Activated B cell treated with CpG ODN at 0.5 μM for 24 hours (primary cell): ENCODE data around the gene FBXO45. TPM values are rescaled to one million over a fixed set of nuclear protein-coding genes. Genes with fewer than 3 reads are reported as not detected.
"Not testable (repeated sequence)": the region's sequence is repeated elsewhere in the genome, so short reads cannot be mapped to it uniquely, and the experiment has no call there.

Source experiments
- ATAC-seq: fragments of 200-7000 bp; cut with Tn5 transposase; one replicate; pipeline ENCODE4 v1.10.0; 2021; ENCODE audit warnings: low read depth, mild to moderate bottlenecking, moderate library complexity
- CTCF ChIA-PET: fragments of 350-600 bp; sonication (Branson Sonifier 250); formaldehyde crosslinking; loops from one replicate; lab custom pipeline; 2021; ENCODE audit warnings: antibody characterized with exemption; lab: Charles Lee
- POLR2A ChIA-PET: fragments of 350-600 bp; sonication (Branson Sonifier 250); formaldehyde crosslinking; loops from one replicate; lab custom pipeline; 2021; ENCODE audit warnings: antibody characterized with exemption; lab: Charles Lee
- DNase-seq: peaks from one replicate; pipeline ENCODE4 v3.0.0; 2022
- H3K27ac Mint-ChIP-seq: one replicate; pipeline ENCODE4 v1.8.0; 2020; ENCODE audit warnings: mixed read lengths
- H3K27me3 Mint-ChIP-seq: one replicate; pipeline ENCODE4 v1.8.0; 2021; ENCODE audit warnings: mixed read lengths
- H3K36me3 Mint-ChIP-seq: one replicate; pipeline ENCODE4 v1.8.0; 2021; ENCODE audit warnings: low read depth, mixed read lengths
- H3K4me1 Mint-ChIP-seq: one replicate; pipeline ENCODE4 v1.8.0; 2021; ENCODE audit warnings: mixed read lengths
- H3K4me3 Mint-ChIP-seq: one replicate; pipeline ENCODE4 v1.8.0; 2020; ENCODE audit warnings: mild to moderate bottlenecking, mixed read lengths
- H3K9me3 Mint-ChIP-seq: one replicate; pipeline ENCODE4 v1.8.0; 2020; ENCODE audit warnings: mixed read lengths
- CTCF ChIP-seq: fragments of 200-600 bp; IDR thresholded peaks from one replicate; pipeline ENCODE4 v1.8.0; 2022; ENCODE audit warnings: antibody characterized with exemption, mild to moderate bottlenecking
- intact Hi-C: fragments of 100-400 bp; cut with micrococcal nuclease; formaldehyde crosslinking; loops from one replicate; pipeline ENCODE4 v1.15.1; 2024
- total RNA-seq: library from RNA; stranded (reverse); gene quantifications from 2 replicates; pipeline ENCODE4 v1.2.3, GENCODE V29; 2022

Gene FBXO45
- total RNA-seq, 1 donor from 2014 or later = 6.5 TPM

GRCh38 chr3:196572389-196572788 is 3.9 kb downstream of the FBXO45 start:
- no peak overlapping the region for H3K27ac Mint-ChIP-seq
- intact Hi-C loops = no loop called here

GRCh38 chr3:196585044-196585757 is 16.7 kb downstream of the FBXO45 start:
- no peak overlapping the region for H3K4me3 Mint-ChIP-seq
- no peaks in the 10 kb centered on the region for H3K27me3 Mint-ChIP-seq
- peaks cover 44% of the 10 kb centered on the region for H3K36me3 Mint-ChIP-seq
- ATAC-seq (no peak), DNase-seq (no peak)
- no peak for TF ChIP-seq CTCF
- POLR2A ChIA-PET = interaction anchor here (0.6 kb wide), 1 partner anchor 129 kb away, joined by 4 read pairs; no protein-coding TSS in a partner anchor
- intact Hi-C loops = no loop called here
- H3K9me3 Mint-ChIP-seq = no peaks in the 10 kb centered on the region
- H3K27ac Mint-ChIP-seq = no peak overlapping the region
- no peaks in the 10 kb centered on the region for H3K4me1 Mint-ChIP-seq
- CTCF ChIA-PET = interaction anchor here (0.9 kb wide), 1 partner anchor 109 kb away, joined by 3 read pairs; no protein-coding TSS in a partner anchor

More at GRCh38 chr3:196572389-196572788, 3.9 kb downstream of the FBXO45 start:
- ATAC-seq (no peak), DNase-seq (no peak)
- TF ChIP-seq CTCF = no peak
- peaks cover 21% of the 10 kb centered on the region for H3K4me1 Mint-ChIP-seq
- ChIA-PET CTCF (no interaction called here), POLR2A (no interaction called here)
- peaks cover 9% of the 10 kb centered on the region for H3K36me3 Mint-ChIP-seq
- no peak overlapping the region for H3K4me3 Mint-ChIP-seq
- no peaks in the 10 kb centered on the region for H3K27me3 Mint-ChIP-seq
- H3K9me3 Mint-ChIP-seq = no peaks in the 10 kb centered on the region

DNA sequence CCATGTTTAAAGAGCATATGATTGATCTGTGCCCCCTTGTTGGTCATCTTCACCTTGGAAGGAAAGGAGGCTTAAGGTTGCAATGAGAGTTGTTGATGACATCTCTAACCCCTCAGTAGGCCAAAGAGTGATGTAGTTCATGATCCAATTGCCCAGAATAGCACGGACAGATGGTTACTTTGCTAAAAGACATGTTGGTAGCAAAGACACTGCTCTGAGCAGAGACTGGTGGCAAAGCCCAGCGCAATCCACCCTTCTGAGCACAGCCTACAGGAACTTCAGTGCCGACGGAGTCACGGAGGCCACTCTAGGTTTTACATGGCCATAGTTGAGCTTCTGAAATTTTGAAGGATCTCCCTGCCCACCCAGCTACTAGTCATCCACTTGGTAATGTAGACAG is 21.8 kb downstream of the FBXO45 start:
- Mint-ChIP-seq H3K36me3 (peaks cover 19% of the 10 kb centered on the region), H3K27ac (no peak overlapping the region), H3K9me3 (no peaks in the 10 kb centered on the region), H3K4me1 (no peaks in the 10 kb centered on the region), H3K27me3 (peaks cover 4% of the 10 kb centered on the region), H3K4me3 (no peak overlapping the region)
- intact Hi-C loops = no loop called here
- ChIA-PET POLR2A (interaction anchor here (0.6 kb wide), 1 partner anchor 271 kb away, joined by 3 read pairs; no protein-coding TSS in a partner anchor), CTCF (interaction anchor here (1.4 kb wide), 1 partner anchor 19 kb away, joined by 3 read pairs; no protein-coding TSS in a partner anchor)
- no peak for TF ChIP-seq CTCF
- ATAC-seq = no peak
- no peak for DNase-seq

- no peaks in the 10 kb centered on the region for H3K9me3 Mint-ChIP-seq
- CTCF ChIA-PET = no interaction called here
- intact Hi-C loops = no loop called here
- POLR2A ChIA-PET = no interaction called here
- H3K36me3 Mint-ChIP-seq = no peaks in the 10 kb centered on the region
- H3K4me1 Mint-ChIP-seq = peaks cover 8% of the 10 kb centered on the region
- H3K4me3 Mint-ChIP-seq = no peak overlapping the region
- no peak for TF ChIP-seq CTCF
- H3K27me3 Mint-ChIP-seq = peaks cover 17% of the 10 kb centered on the region
- no peak for ATAC-seq
- DNase-seq = no peak
- no peak overlapping the region for H3K27ac Mint-ChIP-seq
These were observed 27.9 kb downstream of the FBXO45 start for GRCh38 chr3:196596355-196596754.

GRCh38 chr3:196597971-196598733 is 29.7 kb downstream of the FBXO45 start:
- H3K4me1 Mint-ChIP-seq, CTCF ChIA-PET, H3K36me3 Mint-ChIP-seq, DNase-seq, intact Hi-C loops, H3K9me3 Mint-ChIP-seq, H3K27ac Mint-ChIP-seq: not testable (repeated sequence)
- Mint-ChIP-seq H3K4me3 (peak overlapping the region; percentile 82), H3K27me3 (peaks cover 17% of the 10 kb centered on the region)
- peak; percentile 28 for ATAC-seq
- POLR2A ChIA-PET = interaction anchor here (0.6 to 1.4 kb wide), 4 partner anchors 29 to 1061 kb away, joined by 3 to 7 read pairs (median 4); partner anchors contain the start of genes FBXO45, PAK2 and WDR53
